ENCODE measurements around the gene NKD2.

- no peak for TF ChIP-seq CTCF (IDR thresholded peaks at IDR 0.05 in 2 of 3, conservative IDR thresholded peaks at IDR 0.05 in 1 of 3; ENCODE audit: borderline replicate concordance in 1 of 3, insufficient read depth in 1 of 3, low read depth in 2 of 3, low read length in 2 of 3)
- no peak for TF ChIP-seq POLR2A (IDR thresholded peaks at IDR 0.05; ENCODE audit: borderline replicate concordance, extremely low read depth, insufficient read depth, insufficient read length)
- no peak for TF ChIP-seq POLR2AphosphoS5 (IDR thresholded peaks at IDR 0.05; ENCODE audit: low read depth, low read length)
These were observed 59.7 kb downstream of the NKD2 start for GRCh38 chr5:1068204-1068894.

Data from HCT116 (cell line).